GM21576 (cell line): ENCODE results near the gene RBM22.

ENCODE experiments used
- ATAC-seq: cut with Tn5 transposase; IDR thresholded peaks from one replicate; pipeline ENCODE4 v1.9.1; 2021; ENCODE audit warnings: mild to moderate bottlenecking, moderate library complexity; ENCODE audit not compliant: unreplicated experiment

The RBM22 gene

DNA sequence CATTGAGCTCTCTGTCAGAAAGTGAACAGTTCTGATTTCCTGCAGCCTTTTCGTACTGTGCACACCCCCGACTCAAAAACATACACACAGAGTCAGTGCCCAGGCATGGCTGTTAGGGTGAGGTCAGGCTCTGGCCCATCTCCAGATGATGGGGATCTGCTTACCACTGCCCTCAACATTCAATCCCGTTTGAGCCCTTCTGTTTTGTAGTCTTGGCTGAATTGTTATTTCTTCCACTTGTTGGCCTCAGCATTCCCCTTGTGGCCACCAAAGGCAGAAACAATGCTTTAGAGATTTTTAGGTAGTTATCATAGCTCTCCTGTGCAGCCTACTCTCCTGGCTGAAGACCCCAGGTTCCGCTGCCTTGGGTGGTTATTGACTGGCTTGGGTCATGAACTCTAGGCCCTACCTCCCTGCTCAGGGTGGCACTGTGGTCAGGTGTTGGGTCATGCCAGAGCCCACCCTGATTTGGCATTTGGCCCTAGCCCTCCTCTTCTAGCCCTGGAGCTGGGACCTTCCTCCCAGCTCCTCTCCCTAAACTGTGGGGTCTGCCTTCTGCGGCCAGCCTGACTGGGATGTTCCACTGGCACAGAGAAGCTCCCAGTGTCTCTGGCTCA lies 47.6 kb downstream of the RBM22 start:
- no peak for ATAC-seq

GRCh38 chr5:150651924-150652671 lies 48.8 kb downstream of the RBM22 start:
- no peak for ATAC-seq

DNA sequence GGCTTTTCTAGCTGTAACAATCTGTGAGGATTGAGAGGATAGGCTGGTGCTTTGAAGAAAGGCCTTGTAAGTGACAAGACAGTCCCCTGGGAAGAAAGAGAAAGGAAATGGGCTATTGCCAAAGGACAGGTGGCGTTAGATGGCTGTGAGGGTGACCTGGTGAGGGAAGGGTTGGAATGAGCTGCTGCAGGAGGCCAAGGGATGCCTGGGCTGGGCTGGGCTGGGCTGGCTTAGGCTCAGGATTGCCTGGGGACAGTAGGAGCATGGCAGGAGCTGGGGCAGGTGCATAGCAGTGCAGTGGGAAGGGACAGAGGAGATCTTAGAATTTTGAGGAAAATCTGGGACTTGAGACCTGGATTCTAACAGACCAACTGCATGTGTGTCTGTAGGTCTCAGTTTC lies 49.5 kb downstream of the RBM22 start:
- ATAC-seq = no peak

DNA sequence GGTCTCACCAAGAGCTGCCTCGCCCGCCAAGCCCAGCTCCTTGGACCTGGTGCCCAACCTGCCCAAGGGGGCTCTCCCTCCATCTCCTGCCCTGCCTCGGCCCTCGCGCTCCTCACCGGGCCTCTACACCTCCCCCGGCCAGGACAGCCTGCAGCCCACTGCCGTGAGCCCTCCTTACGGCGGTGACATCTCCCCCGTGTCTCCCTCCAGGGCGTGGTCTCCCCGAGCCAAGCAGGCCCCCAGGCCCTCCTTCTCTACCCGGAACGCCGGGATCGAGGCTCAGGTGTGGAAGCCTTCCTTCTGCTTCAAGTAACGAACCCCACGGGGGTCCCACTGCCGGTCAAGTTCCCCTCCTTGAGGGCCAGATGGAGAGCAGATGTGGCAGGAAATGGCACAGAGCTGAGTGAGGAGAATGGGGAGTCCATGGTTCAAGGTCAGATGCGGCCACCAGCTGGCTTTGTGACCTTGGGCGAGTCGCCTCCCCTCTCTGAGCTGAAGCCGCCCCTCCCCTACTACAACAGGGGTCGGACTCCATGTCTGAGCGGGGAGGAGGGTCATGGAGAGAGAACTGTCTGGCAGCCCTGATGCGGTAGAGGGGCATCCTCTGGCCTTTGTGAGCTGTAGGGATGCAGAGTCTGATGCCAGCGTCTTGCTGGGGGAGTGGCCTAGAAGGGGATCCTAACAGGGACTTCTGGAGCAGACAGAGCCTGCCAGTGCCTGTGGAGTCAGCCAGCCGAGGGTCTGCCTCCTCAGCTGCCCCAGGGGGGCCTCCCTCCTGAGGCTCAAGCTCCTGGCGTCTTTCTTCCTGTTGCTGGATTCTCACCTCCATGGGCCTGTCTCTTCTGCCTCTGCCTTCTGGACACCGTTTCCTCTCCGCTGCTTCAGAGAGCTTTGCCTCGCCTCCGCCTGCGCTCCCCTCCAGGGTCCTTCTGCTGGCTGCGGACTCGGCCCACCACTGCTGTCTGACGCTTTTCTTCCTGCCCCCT lies 50.5 kb downstream of the RBM22 start:
- no peak for ATAC-seq

DNA sequence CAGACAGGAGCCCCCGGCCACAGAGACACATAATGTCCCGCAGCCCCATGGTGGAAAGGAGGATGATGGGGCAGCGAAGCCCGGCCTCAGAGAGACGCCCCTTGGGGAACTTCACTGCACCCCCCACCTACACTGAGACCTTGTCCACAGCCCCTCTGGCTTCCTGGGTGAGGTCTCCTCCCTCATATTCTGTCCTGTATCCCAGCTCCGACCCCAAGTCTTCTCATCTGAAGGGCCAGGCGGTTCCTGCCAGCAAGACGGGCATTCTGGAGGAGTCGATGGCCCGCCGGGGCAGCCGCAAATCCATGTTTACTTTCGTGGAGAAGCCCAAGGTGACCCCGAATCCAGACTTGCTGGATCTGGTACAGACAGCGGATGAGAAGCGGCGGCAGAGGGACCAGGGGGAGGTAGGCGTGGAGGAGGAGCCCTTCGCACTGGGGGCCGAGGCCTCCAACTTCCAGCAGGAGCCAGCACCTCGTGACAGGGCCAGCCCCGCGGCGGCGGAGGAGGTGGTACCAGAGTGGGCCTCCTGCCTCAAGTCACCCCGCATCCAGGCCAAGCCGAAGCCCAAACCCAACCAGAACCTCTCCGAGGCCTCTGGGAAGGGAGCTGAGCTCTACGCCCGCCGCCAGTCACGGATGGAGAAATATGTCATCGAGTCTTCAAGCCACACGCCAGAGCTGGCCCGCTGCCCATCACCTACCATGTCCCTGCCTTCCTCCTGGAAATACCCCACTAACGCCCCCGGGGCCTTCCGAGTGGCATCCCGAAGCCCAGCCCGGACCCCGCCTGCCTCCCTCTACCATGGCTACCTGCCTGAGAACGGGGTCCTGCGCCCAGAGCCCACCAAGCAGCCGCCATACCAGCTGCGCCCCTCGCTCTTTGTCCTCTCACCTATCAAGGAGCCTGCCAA lies 51.5 kb downstream of the RBM22 start:
- no peak for ATAC-seq

- no peak for ATAC-seq
Measured at GRCh38 chr5:150648294-150649107, 52.4 kb downstream of the RBM22 start.

DNA sequence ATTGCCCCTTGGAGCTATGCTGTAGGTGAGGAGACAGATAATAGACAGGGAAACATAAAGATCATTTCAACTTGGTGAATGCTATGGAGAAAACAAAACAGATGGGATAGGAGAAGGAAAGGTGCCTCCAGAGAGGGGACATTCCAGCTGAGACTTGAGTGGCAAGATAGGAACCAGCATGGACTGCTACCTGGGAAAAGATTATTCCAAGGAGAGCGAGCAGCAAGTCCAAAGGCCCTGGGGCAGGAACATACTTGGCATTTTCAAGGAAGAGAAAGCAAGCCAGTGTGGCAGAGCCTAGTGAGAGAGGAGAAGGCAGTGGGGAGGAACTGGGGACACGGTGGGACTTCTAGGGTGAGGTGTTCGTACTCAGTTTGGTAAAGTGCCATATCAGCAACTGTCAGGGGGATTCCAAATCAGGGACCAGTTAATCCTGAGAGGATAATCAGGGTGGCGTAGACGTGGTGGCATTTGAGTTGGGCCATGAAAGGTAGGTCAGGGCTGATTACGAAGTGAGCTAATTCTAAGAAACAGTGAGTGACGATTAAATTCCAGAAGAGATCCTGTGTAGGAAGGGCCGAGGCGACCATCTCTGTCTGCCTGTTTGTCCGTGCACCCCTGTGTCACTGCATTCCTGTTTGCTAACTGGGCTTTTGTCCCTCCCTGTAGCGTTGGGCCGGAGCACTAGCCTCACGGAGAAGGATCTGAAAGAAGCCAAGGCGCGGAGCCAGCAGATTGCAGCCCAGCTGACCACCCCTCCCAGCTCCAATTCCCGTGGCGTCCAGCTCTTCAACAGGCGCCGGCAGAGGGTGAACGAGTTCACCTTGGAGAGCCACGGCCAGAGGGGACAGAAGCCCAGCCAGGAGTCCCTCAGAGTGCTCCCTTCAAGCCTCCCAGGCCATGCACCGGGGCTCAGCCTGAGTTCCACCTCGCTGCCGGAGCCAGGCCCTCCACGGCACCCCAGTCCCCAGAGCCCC lies 53.3 kb downstream of the RBM22 start:
- ATAC-seq = no peak

GRCh38 chr5:150645070-150645700 lies 55.7 kb downstream of the RBM22 start:
- ATAC-seq = no peak

GRCh38 chr5:150644514-150644913 lies 56.3 kb downstream of the RBM22 start:
- ATAC-seq = no peak

DNA sequence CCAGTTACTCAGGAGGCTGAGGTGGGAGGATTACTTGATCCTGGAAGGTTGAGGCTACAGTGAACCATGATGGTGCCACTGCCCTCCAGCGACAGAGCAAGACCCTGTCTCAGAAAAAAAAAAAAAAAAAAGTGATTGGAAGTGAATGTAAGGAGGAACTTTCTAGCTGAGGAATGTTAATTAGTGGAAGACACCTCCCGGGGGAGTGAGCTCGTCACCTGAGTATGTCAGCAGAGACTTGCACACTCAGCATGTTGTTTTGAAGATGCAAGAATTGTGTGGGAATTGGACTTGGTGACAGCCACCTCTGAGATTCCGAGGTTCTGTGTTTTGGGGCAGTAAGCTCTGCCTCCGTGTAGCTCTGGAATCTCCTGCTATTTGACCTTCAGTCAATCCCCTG lies 56.8 kb downstream of the RBM22 start:
- no peak for ATAC-seq

- no peak for ATAC-seq
Measured at GRCh38 chr5:150642991-150643710, 57.7 kb downstream of the RBM22 start.

DNA sequence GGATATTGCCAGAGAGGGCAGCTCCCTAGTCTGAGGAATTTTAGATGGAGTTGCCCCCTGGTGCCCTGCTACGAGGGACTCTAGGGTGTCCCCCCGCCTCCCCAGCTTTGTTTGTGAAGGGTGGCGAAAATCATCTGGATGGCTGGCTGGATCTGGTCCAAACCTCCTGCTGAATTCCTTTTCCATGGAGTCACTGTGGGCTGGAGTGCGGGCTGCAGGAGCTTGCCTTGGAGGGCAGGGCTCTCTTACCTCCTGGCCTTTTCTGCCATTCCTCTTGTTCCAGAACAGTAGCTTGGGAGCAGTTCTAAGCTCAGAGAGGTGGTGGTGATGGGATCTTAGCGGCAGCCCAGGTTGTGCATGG lies 58.3 kb downstream of the RBM22 start:
- no peak for ATAC-seq

DNA sequence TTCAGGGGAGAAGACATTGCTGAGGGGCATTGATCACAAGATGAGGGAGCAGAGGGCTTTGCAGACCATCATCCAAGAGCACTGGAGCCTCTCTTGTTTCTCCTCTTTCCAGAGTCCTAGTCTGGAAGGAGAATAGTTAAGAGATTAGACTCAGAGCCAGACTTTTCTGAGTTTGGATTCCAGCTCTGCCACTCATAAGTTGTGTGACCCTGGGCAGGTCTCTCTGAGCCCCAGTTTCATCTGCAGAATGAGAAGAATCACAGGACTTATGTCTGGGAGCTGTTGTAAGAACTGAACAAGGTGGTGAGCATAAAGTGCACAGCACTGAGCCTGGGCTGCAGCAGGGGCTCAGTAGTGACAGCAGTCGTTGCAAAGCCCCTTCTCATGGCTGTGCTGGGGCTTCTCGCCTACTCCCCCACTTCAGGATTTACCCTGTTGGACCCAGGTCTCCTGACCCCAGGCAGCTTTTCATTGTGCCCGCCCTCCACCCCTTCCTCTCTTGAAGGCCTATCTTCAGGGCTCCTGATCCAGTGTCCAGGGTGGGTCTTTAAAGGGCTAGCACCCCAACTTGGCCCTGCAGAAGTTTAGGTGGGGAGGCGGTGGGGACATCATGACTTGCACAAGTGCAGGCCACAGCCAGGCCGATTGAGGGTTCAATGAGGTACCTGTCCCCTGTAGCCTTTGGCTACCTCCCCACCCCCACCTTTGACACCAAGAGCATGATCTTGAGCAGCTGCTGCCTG lies 58.9 kb downstream of the RBM22 start:
- ATAC-seq = no peak

- ATAC-seq = no peak
Measured at GRCh38 chr5:150641006-150641570, 59.8 kb downstream of the RBM22 start.
